Kidney (tissue), 14 donors: ENCODE results near the gene HEG1. TPM values are rescaled to one million over a fixed set of nuclear protein-coding genes. Genes with fewer than 3 reads are reported as not detected.

ENCODE experiments used
- DNase-seq, 5 donors: peaks; one replicate each; pipeline ENCODE4 v3.0.0-alpha.2; 2013 to 2020
- FAIRE-seq: peaks from 2 replicates; lab custom pipeline; 2012; peaks lifted over from hg19 to GRCh38; lab: Jason Lieb, UNC
- H3K27ac ChIP-seq, 2 donors: one replicate each; pipeline ENCODE4 v1.7.0; 2013; ENCODE audit warnings: low read depth in 2 of 2, low read length in 2 of 2, inconsistent platforms in 1 of 2
- H3K27me3 ChIP-seq: one replicate; pipeline ENCODE4 v1.7.1; 2013; ENCODE audit warnings: low read length, inconsistent platforms; ENCODE audit not compliant: control insufficient read depth, insufficient read depth
- H3K36me3 ChIP-seq, 3 donors: one replicate each; pipeline versions ENCODE4 v1.7.0 to v1.7.1; 2013; ENCODE audit warnings: low read length in 3 of 3, control low read depth in 1 of 3, inconsistent platforms in 1 of 3; ENCODE audit not compliant: insufficient read depth in 3 of 3, control insufficient read depth in 2 of 3
- H3K4me1 ChIP-seq, 3 donors: one replicate each; pipeline versions ENCODE4 v1.7.0 to v1.7.1; 2013; ENCODE audit warnings: low read length in 3 of 3, inconsistent platforms in 1 of 3, low read depth in 1 of 3; ENCODE audit not compliant: control insufficient read depth in 2 of 3, insufficient read depth in 2 of 3
- H3K4me3 ChIP-seq, 3 donors: one replicate each; pipeline versions ENCODE4 v1.7.0 to v1.8.1; 2013; ENCODE audit warnings: low read length in 3 of 3, control low read depth in 1 of 3, inconsistent platforms in 1 of 3
- H3K9ac ChIP-seq, 3 donors: one replicate each; pipeline versions ENCODE4 v1.7.0 to v1.7.1; 2013; ENCODE audit warnings: low read length in 3 of 3, control low read depth in 1 of 3, inconsistent platforms in 1 of 3
- H3K9me3 ChIP-seq, 3 donors: one replicate each; pipeline versions ENCODE4 v1.7.0 to v1.7.1; 2013; ENCODE audit warnings: low read length in 3 of 3, control low read depth in 1 of 3, inconsistent platforms in 1 of 3; ENCODE audit not compliant: control insufficient read depth in 2 of 3, insufficient read depth in 1 of 3
- intact Hi-C: fragments of 100-400 bp; cut with DNase I; formaldehyde crosslinking; loops from one replicate; pipeline ENCODE4 v1.11.1; 2022
- polyA plus RNA-seq: library from polyadenylated mRNA; stranded (reverse); fragments of 350-450 nt; fragmentation: Illumina TruSeq; extraction: RNeasy Lipid Tissue Mini Kit (QIAGEN cat#74804); gene quantifications from one replicate; pipeline ENCODE4 v1.2.3, GENCODE V29; 2014; ENCODE audit warnings: low read depth, low replicate concordance; ENCODE audit not compliant: insufficient read depth
- total RNA-seq: library from RNA; stranded (reverse); fragmentation: NEBNext Ultra II Directional; extraction: Animal tissue kit (Norgen Biotek cat#: 25700); gene quantifications from one replicate; pipeline ENCODE4 v1.2.1, GENCODE V29; 2021
- TF ChIP-seq, protein P1 (sequence below): IDR thresholded peaks from 3 replicates; pipeline ENCODE4 v1.5.1; 2012; ENCODE audit warnings: mild to moderate bottlenecking, moderate library complexity, borderline replicate concordance; ENCODE audit not compliant: insufficient read depth; ENCODE audit errors: extremely low read depth
- donor health status: control.
- donor health status: control.
- donor health status: control.
- donor health status: control.
- donor health status: control.
- donor health status: DM: yes; HTN: yes; CAD: no.
- donor health status: Normal renal cell carcinoma (clear cell type).

Gene HEG1
- total and polyA plus RNA-seq, 2 donors from 2014 or later = 10.3 to 96.3 TPM

DNA sequence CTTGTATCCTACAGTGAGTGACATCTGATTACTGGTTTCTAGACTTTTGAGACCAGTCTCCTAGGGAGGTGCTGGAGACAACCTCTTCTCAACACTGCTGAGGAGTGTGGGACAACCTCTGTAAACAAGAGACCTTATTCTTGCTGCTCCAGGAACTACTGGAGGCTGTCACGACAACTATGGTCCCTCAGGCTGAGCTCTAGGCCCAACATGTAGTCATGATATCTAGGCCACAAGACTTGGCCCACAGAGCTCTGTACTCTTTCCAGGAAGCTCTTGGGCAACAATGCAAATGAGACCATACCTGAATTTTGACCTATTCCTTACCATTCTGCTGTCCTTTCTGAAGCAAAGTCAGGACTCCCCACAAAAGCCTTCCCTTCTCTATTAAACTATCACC is 24.3 kb upstream of the HEG1 start:
- TF ChIP-seq, protein P1, sequence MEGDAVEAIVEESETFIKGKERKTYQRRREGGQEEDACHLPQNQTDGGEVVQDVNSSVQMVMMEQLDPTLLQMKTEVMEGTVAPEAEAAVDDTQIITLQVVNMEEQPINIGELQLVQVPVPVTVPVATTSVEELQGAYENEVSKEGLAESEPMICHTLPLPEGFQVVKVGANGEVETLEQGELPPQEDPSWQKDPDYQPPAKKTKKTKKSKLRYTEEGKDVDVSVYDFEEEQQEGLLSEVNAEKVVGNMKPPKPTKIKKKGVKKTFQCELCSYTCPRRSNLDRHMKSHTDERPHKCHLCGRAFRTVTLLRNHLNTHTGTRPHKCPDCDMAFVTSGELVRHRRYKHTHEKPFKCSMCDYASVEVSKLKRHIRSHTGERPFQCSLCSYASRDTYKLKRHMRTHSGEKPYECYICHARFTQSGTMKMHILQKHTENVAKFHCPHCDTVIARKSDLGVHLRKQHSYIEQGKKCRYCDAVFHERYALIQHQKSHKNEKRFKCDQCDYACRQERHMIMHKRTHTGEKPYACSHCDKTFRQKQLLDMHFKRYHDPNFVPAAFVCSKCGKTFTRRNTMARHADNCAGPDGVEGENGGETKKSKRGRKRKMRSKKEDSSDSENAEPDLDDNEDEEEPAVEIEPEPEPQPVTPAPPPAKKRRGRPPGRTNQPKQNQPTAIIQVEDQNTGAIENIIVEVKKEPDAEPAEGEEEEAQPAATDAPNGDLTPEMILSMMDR = no peak
- H3K9me3 ChIP-seq = no peaks in the 10 kb centered on the region
- no peaks in the 10 kb centered on the region for H3K4me1 ChIP-seq
- no peaks in the 10 kb centered on the region for H3K27me3 ChIP-seq
- DNase-seq = no peak
- H3K27ac ChIP-seq = no peak overlapping the region
- no peaks in the 10 kb centered on the region for H3K36me3 ChIP-seq
- intact Hi-C loops = no loop called here
- no peak overlapping the region for H3K9ac ChIP-seq
- no peak overlapping the region for H3K4me3 ChIP-seq
- FAIRE-seq = no peak

GRCh38 chr3:125079675-125080045 is 23.9 kb upstream of the HEG1 start:
- Histone ChIP-seq H3K36me3 (no peaks in the 10 kb centered on the region), H3K9ac (no peak overlapping the region), H3K4me3 (no peak overlapping the region), H3K27me3 (no peaks in the 10 kb centered on the region), H3K9me3 (no peaks in the 10 kb centered on the region), H3K4me1 (no peaks in the 10 kb centered on the region), H3K27ac (no peak overlapping the region)
- intact Hi-C loops = no loop called here
- DNase-seq = no peak
- TF ChIP-seq, protein P1 = no peak
- FAIRE-seq = no peak

GRCh38 chr3:125078951-125079674 is 23.3 kb upstream of the HEG1 start:
- H3K4me1 ChIP-seq = no peaks in the 10 kb centered on the region
- H3K27me3 ChIP-seq = no peaks in the 10 kb centered on the region
- no peaks in the 10 kb centered on the region for H3K9me3 ChIP-seq
- intact Hi-C loops = no loop called here
- H3K27ac ChIP-seq = no peak overlapping the region
- no peak for FAIRE-seq
- H3K9ac ChIP-seq = no peak overlapping the region
- H3K4me3 ChIP-seq = no peak overlapping the region
- TF ChIP-seq, protein P1 = no peak
- DNase-seq = no peak
- H3K36me3 ChIP-seq = no peaks in the 10 kb centered on the region

GRCh38 chr3:125077864-125078263 is 22.1 kb upstream of the HEG1 start:
- H3K27ac ChIP-seq = no peak overlapping the region
- FAIRE-seq (no peak), DNase-seq (no peak)
- H3K4me1 ChIP-seq = no peaks in the 10 kb centered on the region
- intact Hi-C loops = no loop called here
- H3K4me3 ChIP-seq = no peak overlapping the region
- TF ChIP-seq, protein P1 = no peak
- H3K36me3 ChIP-seq = no peaks in the 10 kb centered on the region
- H3K9me3 ChIP-seq = no peaks in the 10 kb centered on the region
- H3K9ac ChIP-seq = no peak overlapping the region
- no peaks in the 10 kb centered on the region for H3K27me3 ChIP-seq
